ENCODE data around the gene COBL.

DNA sequence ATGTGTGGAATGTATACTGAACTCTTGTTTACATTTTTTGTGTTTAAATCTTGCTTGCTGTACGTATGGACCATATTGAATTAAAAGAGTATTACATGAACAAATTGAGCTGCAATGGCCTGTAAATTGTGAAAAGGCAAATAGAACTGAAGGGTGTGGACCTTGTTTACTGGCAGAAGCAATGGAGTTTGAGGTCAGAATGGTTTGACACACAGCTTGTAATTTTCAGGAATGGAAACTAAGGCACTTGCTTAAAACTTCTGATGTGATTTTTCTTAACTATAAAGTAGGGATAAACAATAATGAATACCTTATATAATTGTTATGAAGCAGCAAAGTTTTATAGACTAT is 33.9 kb upstream of the COBL start:
- no peak for TF ChIP-seq EZH2 (IDR thresholded peaks at IDR 0.05; ENCODE audit: borderline replicate concordance, control insufficient read depth, low read depth, low read length)
- TF ChIP-seq, protein P1, sequence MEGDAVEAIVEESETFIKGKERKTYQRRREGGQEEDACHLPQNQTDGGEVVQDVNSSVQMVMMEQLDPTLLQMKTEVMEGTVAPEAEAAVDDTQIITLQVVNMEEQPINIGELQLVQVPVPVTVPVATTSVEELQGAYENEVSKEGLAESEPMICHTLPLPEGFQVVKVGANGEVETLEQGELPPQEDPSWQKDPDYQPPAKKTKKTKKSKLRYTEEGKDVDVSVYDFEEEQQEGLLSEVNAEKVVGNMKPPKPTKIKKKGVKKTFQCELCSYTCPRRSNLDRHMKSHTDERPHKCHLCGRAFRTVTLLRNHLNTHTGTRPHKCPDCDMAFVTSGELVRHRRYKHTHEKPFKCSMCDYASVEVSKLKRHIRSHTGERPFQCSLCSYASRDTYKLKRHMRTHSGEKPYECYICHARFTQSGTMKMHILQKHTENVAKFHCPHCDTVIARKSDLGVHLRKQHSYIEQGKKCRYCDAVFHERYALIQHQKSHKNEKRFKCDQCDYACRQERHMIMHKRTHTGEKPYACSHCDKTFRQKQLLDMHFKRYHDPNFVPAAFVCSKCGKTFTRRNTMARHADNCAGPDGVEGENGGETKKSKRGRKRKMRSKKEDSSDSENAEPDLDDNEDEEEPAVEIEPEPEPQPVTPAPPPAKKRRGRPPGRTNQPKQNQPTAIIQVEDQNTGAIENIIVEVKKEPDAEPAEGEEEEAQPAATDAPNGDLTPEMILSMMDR (IDR thresholded peaks at IDR 0.05 in 2 of 3, conservative IDR thresholded peaks at IDR 0.05 in 1 of 3; ENCODE audit: control insufficient read depth in 2 of 3, extremely low read depth in 1 of 3, insufficient read depth in 1 of 3, low read depth in 3 of 3, low read length in 3 of 3) = no peak
- TF ChIP-seq NFIC (IDR thresholded peaks at IDR 0.05; ENCODE audit: low read depth, low read length) = no peak
- TF ChIP-seq RFX5 (IDR thresholded peaks at IDR 0.05; ENCODE audit: low read depth, low read length) = no peak
- no peak for TF ChIP-seq BHLHE40 (IDR thresholded peaks at IDR 0.05; ENCODE audit: borderline replicate concordance in 1 of 2, low read depth in 2 of 2, low read length in 1 of 2)
- no peak for TF ChIP-seq TCF7 (IDR thresholded peaks at IDR 0.05; ENCODE audit: borderline replicate concordance)
- TF ChIP-seq, protein P2, sequence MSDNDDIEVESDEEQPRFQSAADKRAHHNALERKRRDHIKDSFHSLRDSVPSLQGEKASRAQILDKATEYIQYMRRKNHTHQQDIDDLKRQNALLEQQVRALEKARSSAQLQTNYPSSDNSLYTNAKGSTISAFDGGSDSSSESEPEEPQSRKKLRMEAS (IDR thresholded peaks at IDR 0.05; ENCODE audit: low read depth, low read length) = no peak
- TF ChIP-seq MXI1 (IDR thresholded peaks at IDR 0.05; ENCODE audit: low read depth, low read length) = no peak
- TF ChIP-seq JUND (IDR thresholded peaks at IDR 0.05; ENCODE audit: low read depth, low read length) = no peak
- no peak for TF ChIP-seq TARDBP (IDR thresholded peaks at IDR 0.05; ENCODE audit: borderline replicate concordance)
- no peak for TF ChIP-seq NBN (IDR thresholded peaks at IDR 0.05)
- no peak for TF ChIP-seq TAF1 (IDR thresholded peaks at IDR 0.05; ENCODE audit: borderline replicate concordance, low read depth, low read length)
- TF ChIP-seq, protein P3, sequence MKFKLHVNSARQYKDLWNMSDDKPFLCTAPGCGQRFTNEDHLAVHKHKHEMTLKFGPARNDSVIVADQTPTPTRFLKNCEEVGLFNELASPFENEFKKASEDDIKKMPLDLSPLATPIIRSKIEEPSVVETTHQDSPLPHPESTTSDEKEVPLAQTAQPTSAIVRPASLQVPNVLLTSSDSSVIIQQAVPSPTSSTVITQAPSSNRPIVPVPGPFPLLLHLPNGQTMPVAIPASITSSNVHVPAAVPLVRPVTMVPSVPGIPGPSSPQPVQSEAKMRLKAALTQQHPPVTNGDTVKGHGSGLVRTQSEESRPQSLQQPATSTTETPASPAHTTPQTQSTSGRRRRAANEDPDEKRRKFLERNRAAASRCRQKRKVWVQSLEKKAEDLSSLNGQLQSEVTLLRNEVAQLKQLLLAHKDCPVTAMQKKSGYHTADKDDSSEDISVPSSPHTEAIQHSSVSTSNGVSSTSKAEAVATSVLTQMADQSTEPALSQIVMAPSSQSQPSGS (IDR thresholded peaks at IDR 0.05; ENCODE audit: low read length) = no peak
- TF ChIP-seq ZZZ3 (IDR thresholded peaks at IDR 0.05; ENCODE audit: control insufficient read depth, insufficient read length, low read depth) = no peak

Data from GM12878 (cell line).